ENCODE data around the gene CETP. TPM values are rescaled to one million over a fixed set of nuclear protein-coding genes. Genes with fewer than 3 reads are reported as not detected.

CETP gene
- total and polyA plus RNA-seq, 9 of the 15 experiments (the other 6 are each of a cell fraction or from before 2014, with no cell fraction given), result 0.07 to 0.11 TPM; not detected in 7

DNA sequence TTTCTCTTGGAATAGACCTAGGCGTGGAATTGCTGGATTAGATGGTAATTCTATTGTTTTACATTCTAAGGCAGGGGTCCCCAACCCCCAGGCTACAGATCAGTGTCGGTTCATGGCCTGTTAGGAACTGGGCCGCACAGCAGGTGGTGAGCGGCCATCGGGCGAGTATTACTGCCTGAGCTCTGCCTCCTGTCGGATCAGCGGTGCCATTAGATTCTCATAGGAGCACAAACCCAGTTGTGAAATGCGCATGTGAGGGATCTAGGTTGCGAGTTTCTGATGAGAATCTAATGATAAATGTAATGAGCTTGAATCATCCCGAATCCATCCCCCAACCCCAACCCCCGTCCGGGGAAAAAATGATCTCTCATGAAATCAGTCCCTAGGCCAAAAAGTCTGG, 50.6 kb downstream of the CETP start (continued):
- no peak for TF ChIP-seq PHB (CRISPR knock-in tag; IDR thresholded peaks at IDR 0.05)
- TF ChIP-seq, protein P1, sequence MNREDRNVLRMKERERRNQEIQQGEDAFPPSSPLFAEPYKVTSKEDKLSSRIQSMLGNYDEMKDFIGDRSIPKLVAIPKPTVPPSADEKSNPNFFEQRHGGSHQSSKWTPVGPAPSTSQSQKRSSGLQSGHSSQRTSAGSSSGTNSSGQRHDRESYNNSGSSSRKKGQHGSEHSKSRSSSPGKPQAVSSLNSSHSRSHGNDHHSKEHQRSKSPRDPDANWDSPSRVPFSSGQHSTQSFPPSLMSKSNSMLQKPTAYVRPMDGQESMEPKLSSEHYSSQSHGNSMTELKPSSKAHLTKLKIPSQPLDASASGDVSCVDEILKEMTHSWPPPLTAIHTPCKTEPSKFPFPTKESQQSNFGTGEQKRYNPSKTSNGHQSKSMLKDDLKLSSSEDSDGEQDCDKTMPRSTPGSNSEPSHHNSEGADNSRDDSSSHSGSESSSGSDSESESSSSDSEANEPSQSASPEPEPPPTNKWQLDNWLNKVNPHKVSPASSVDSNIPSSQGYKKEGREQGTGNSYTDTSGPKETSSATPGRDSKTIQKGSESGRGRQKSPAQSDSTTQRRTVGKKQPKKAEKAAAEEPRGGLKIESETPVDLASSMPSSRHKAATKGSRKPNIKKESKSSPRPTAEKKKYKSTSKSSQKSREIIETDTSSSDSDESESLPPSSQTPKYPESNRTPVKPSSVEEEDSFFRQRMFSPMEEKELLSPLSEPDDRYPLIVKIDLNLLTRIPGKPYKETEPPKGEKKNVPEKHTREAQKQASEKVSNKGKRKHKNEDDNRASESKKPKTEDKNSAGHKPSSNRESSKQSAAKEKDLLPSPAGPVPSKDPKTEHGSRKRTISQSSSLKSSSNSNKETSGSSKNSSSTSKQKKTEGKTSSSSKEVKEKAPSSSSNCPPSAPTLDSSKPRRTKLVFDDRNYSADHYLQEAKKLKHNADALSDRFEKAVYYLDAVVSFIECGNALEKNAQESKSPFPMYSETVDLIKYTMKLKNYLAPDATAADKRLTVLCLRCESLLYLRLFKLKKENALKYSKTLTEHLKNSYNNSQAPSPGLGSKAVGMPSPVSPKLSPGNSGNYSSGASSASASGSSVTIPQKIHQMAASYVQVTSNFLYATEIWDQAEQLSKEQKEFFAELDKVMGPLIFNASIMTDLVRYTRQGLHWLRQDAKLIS (CRISPR knock-in tag; IDR thresholded peaks at IDR 0.05), result no peak
- TF ChIP-seq CEBPG (CRISPR knock-in tag; IDR thresholded peaks at IDR 0.05), result no peak
- TF ChIP-seq CEBPG (tag; conservative IDR thresholded peaks at IDR 0.05 in 1 of 2, IDR thresholded peaks at IDR 0.05 in 1 of 2), result no peak
- TF ChIP-seq TAF7 (tag; IDR thresholded peaks at IDR 0.05), result no peak
- TF ChIP-seq NRF1 (conservative IDR thresholded peaks at IDR 0.05 in 1 of 2, IDR thresholded peaks at IDR 0.05 in 1 of 2), result peak; percentile 57 to 68; a peak in 3 of 4 replicates
- no peak for TF ChIP-seq ASH1L (IDR thresholded peaks at IDR 0.05; ENCODE audit: borderline replicate concordance, low read depth, partially characterized antibody)
- no peak for TF ChIP-seq SMAD1 (IDR thresholded peaks at IDR 0.05; ENCODE audit: low read depth, low read length, partially characterized antibody)
- TF ChIP-seq SIN3A (IDR thresholded peaks at IDR 0.05; ENCODE audit: borderline replicate concordance in 2 of 2, control insufficient read depth in 1 of 2, low read depth in 2 of 2, low read length in 2 of 2), result no peak
- no peak for TF ChIP-seq EHMT2 (IDR thresholded peaks at IDR 0.05)
- TF ChIP-seq FOXA3 (CRISPR knock-in tag; conservative IDR thresholded peaks at IDR 0.05 in 1 of 2, IDR thresholded peaks at IDR 0.05 in 1 of 2), result no peak
- TF ChIP-seq DNMT1 (IDR thresholded peaks at IDR 0.05), result no peak
- TF ChIP-seq MAZ (CRISPR knock-in tag; conservative IDR thresholded peaks at IDR 0.05 in 1 of 2, IDR thresholded peaks at IDR 0.05 in 1 of 2), result no peak
- TF ChIP-seq, protein P2, sequence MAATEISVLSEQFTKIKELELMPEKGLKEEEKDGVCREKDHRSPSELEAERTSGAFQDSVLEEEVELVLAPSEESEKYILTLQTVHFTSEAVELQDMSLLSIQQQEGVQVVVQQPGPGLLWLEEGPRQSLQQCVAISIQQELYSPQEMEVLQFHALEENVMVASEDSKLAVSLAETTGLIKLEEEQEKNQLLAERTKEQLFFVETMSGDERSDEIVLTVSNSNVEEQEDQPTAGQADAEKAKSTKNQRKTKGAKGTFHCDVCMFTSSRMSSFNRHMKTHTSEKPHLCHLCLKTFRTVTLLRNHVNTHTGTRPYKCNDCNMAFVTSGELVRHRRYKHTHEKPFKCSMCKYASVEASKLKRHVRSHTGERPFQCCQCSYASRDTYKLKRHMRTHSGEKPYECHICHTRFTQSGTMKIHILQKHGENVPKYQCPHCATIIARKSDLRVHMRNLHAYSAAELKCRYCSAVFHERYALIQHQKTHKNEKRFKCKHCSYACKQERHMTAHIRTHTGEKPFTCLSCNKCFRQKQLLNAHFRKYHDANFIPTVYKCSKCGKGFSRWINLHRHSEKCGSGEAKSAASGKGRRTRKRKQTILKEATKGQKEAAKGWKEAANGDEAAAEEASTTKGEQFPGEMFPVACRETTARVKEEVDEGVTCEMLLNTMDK (IDR thresholded peaks at IDR 0.05; ENCODE audit: borderline replicate concordance, insufficient read depth, low read depth, low read length, poor library complexity, severe bottlenecking), result peak; percentile 91
- TF ChIP-seq HMG20A (CRISPR knock-in tag; conservative IDR thresholded peaks at IDR 0.05), result no peak
- no peak for TF ChIP-seq ZNF431 (CRISPR knock-in tag; IDR thresholded peaks at IDR 0.05)
- no peak for TF ChIP-seq ZZZ3 (IDR thresholded peaks at IDR 0.05)
- TF ChIP-seq, protein P3, sequence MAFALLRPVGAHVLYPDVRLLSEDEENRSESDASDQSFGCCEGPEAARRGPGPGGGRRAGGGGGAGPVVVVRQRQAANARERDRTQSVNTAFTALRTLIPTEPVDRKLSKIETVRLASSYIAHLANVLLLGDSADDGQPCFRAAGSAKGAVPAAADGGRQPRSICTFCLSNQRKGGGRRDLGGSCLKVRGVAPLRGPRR (CRISPR knock-in tag; IDR thresholded peaks at IDR 0.05), result no peak
- TF ChIP-seq TFAM (CRISPR knock-in tag; conservative IDR thresholded peaks at IDR 0.05), result no peak
- no peak for TF ChIP-seq NCOA2 (IDR thresholded peaks at IDR 0.05; ENCODE audit: partially characterized antibody in 2 of 2)
- TF ChIP-seq, protein P4, sequence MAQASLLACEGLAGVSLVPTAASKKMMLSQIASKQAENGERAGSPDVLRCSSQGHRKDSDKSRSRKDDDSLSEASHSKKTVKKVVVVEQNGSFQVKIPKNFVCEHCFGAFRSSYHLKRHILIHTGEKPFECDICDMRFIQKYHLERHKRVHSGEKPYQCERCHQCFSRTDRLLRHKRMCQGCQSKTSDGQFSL (CRISPR knock-in tag; IDR thresholded peaks at IDR 0.05), result no peak
- TF ChIP-seq, protein P4 (tag; IDR thresholded peaks at IDR 0.05), result no peak

All from K562 (cell line).